Neural progenitor cell (in vitro differentiated cells): Measurements from ENCODE around the gene ADAMTS3.

ENCODE experiments used
- CTCF ChIP-seq: fragments of 200-600 bp; sonication (generic); IDR thresholded peaks from 2 replicates; pipeline ENCODE4 v1.5.1; 2017; ENCODE audit warnings: antibody characterized with exemption, mild to moderate bottlenecking
- EZH2 ChIP-seq: fragments of 200-600 bp; sonication (generic); IDR thresholded peaks from 2 replicates; pipeline ENCODE4 v1.6.1; 2017; ENCODE audit warnings: antibody characterized with exemption, mild to moderate bottlenecking, moderate library complexity

GRCh38 chr4:72366601-72367000, 202.4 kb downstream of the ADAMTS3 start:
- TF ChIP-seq EZH2 (no peak), CTCF (no peak)
